Ecto neural progenitor cell (in vitro differentiated cells): ENCODE data around the gene TIE1.

Experiments
- DNase-seq: peaks from one replicate; pipeline ENCODE4 v3.0.0-alpha.2; 2018; ENCODE audit warnings: low spot score

Gene TIE1

DNA sequence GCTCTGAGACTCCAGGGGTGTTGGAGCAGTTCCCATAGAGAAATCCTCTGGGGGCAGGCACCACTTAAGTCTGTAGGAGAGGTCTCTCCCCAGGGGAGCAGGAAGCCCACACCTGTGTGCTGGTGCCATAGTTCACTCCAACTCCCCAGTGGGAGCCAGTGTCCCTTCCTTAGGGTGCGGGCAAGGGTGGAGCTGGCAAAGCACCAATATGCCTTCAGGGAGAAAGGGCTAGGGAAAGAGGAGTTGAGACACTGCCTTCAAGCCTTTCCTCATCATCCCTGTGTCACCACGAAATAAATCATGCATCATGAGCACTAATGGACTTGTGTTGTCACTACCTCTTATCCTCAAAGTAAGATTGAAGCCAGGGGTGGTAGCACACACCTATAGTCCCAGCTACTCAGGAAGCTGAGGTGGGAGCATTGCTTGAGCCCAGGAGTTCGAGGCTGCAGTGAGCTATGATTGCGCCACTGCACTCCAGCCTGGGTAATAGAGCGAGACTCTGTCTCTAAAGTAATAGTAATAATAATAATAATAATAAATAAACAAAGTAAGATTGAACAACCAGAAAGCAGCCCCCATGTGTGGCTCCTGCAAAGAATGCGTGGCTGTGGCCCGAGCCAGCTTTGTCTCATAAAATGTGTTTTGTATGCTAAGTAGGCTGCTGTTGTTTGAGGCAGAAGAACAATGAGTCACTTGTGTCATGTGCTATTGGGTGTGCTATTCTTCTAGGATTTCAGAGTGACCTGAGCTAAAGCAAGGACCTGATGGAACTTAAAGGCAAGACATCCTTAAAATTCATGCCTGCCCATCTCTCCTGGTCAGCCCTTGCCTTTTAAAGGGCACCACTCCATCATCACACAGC lies 6.7 kb upstream of the TIE1 start:
- DNase-seq = no peak

DNA sequence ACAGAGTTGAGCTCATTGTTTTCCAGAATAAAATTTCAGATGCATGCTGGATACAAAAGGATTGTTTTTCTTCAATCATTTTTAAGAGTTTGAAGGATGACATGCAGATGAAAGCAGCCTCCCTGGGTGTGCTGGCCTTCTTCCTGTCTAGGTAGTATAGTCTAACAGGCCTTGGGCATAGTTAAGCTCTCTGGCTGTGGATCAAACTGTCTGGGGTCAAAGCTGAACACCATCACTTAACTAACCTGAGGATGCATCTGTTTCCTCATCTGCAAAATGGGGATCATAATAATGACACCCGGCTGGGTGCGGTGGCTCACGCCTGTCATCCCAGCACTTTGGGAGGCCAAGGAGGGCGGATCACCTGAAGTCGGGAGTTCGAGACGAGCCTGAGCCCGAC lies 6.0 kb upstream of the TIE1 start:
- DNase-seq = no peak

DNA sequence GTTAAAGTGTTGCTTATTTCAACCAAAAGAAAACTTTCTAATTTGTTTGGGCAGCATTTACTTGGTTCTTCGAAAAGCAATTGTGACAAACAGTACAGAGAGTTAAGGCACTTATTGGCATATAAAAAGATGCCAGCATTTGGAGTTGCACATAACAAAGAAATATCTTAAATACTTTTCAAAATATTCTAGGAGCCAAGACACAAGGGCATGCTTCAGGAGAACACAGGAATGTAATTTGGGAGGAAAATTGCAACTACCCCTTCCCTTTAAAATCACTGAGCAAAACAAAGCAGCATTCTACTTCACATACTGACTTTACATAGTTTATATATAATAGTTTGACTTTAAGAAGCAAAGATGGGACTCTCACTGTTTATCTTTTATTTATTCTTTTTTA lies 4.6 kb upstream of the TIE1 start:
- no peak for DNase-seq

DNA sequence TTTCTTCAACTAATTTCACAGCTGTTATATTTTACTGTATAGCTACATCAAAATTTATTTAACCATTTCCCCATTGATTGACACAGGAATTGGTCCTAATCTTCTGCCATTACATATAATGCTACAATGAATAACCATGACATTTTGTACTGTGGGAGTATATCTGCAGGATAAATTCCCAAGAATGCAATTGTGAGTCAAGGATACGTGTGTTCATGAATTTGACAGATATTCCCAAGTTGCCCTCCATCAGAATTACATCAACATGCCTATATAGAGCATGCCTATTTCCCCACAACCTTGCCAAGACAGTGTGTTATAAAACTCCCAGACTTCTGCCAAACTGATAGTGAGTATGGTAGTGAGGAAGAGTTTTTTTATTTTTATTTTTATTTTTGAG lies 2.7 kb upstream of the TIE1 start:
- no peak for DNase-seq

DNA sequence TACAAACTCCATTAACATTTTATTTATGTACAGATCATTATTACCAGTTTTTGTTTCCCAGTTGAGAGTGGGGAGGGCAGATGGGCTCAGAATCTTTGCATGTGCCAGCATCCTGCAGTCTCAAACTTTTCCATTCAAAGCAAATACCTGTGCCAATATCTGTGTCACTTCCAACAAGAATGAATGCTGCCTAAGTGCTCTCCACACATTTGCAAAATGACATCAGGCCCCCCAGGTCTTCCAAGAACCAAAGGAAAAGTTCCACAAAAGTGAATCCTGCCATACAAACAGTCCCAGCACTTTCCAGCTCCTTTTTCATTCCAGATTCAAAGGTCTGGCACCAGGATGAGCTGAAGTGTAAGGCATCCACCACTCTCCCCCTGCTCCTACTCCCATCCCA lies 1.7 kb upstream of the TIE1 start:
- DNase-seq = no peak

DNA sequence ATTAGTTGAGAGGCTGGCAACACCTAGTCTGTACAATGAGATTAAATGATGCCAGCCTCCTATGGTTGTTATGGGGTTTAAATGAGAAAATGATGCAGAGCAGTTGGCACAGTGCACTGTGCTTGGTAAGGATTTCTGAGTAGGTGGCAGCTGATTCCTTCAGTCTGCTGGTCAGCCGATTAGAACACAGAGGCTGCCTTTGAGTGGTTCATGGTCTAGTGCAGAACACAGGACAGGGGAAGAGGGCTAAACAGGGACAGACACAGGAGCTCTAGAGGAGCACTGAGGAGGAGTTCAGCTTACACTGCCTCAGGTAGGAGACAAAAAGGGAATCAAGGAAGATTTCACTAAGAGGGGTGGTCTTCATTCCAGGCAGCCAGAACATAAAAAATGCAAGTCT lies 1.4 kb downstream of the TIE1 start:
- no peak for DNase-seq

DNA sequence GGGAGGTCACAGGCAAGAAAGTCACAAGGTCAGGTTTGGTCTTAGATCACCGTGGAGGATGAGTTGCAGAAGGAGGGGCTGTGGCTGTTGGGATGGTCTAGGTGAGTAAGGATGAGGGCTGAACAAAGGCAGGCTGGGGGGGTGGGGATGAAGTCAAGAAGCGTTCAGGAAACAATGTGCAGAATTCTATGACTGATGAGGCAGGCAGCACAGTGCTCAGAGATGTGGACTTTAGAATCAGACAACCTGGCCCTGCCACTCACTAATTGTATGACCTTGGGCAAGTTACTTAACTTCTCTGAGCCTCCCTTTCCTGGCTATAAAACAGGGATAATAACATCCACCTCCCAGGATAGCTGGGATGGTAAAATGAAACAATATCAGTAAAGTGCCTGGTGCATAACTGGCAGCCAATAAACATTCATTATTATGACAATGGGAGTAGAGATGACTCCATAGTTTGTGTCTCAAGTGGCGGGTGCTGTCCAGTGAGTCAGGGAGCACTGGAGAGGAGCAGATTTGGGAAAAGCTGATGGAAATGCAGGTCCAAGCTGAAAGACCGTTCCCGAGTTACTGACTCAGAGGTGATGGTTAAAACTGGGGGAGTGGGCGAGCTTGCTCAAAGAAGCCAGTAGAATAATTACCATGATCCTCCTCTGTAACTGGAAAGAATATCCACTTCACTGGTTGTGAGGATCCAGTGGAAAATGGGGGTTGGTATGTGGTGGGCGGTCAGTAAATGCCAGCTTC lies 2.1 kb downstream of the TIE1 start:
- DNase-seq = no peak

DNA sequence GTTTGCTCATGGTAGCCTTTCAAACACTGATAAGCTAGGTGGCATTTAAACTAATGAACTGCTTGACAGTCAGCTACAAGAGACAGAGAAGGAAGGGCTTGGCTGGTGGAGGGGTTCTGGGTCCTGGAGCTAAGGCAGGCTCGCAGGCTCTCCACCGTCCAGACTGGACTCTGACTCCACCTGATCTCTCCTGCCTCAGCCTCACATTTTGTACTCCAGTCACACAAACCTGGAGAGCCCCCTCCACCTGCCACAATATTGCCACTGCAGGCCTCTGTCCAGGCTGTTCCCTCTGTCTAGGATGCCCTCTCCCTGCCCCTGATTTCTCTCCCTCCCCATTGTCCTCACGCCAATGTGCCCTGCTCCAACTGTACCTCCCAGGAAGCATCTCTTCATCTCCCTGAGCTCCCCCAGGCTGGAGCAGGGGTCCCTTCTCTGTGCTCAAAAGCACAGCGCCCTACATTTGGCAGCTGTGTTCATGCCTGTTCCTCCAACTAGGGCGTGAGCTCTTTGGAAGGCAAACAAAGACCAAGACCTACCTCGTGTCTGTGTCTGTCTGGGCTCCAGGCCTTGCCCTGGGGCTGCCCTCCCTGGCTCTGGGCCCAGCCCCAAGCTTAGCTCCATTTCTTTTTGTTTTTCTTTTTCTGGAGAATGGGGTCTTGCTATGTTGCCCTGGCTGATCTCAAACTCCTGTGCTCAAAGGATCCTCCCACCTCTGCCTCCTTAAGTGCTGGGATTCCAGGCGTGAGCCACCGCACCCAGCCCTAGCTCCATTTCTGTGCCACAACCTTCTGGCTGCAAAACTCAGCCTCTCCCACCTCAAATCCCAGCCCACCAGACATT lies 2.9 kb downstream of the TIE1 start:
- DNase-seq = no peak

DNA sequence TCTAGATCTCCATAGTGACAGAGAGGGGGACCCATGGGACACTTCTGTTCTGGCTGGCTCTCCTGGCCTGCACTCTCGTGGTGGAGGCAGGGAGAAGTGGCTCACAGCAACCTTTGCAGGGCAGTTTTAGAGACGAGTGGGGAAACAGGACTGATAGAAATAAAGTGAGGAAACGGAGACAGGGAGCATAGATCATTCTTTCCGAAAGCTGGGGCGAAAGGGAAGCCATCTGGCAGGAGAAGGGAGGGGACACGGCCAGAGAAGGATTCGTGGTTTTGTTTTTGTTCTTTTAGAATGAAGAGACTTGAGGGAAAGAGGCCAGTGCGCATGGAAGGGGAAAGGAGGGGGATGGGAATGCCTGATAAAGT lies 3.5 kb downstream of the TIE1 start:
- DNase-seq = no peak

DNA sequence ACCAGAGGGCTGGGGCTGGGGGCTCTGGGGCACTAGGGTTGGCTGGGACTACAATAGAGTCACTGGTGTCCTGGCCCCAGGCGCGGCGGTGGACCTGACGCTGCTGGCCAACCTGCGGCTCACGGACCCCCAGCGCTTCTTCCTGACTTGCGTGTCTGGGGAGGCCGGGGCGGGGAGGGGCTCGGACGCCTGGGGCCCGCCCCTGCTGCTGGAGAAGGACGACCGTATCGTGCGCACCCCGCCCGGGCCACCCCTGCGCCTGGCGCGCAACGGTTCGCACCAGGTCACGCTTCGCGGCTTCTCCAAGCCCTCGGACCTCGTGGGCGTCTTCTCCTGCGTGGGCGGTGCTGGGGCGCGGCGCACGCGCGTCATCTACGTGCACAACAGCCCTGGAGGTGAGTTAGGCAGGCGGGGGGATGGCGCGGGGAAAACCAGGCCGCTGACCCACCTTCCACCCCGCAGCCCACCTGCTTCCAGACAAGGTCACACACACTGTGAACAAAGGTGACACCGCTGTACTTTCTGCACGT lies 4.1 kb downstream of the TIE1 start:
- no peak for DNase-seq

DNA sequence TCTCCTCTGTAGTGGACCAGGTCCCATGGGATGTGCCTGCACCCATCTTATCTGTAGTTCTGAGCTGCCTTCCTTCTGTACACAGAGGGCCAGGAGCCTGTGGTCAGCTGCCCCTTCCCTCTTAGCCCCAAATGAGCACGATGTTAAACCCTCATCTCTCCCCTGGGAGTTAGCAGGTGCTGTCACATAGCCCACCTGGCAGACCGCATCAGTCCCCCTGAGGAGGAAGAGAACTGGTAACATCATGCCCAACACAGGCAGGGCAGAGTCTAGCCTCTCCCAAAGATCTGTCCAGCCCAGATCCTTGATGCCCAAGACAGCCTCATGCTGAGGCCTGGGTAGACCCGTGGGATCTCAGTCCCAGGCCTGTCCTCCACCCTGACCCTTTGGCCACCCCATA lies 4.7 kb downstream of the TIE1 start:
- no peak for DNase-seq

DNA sequence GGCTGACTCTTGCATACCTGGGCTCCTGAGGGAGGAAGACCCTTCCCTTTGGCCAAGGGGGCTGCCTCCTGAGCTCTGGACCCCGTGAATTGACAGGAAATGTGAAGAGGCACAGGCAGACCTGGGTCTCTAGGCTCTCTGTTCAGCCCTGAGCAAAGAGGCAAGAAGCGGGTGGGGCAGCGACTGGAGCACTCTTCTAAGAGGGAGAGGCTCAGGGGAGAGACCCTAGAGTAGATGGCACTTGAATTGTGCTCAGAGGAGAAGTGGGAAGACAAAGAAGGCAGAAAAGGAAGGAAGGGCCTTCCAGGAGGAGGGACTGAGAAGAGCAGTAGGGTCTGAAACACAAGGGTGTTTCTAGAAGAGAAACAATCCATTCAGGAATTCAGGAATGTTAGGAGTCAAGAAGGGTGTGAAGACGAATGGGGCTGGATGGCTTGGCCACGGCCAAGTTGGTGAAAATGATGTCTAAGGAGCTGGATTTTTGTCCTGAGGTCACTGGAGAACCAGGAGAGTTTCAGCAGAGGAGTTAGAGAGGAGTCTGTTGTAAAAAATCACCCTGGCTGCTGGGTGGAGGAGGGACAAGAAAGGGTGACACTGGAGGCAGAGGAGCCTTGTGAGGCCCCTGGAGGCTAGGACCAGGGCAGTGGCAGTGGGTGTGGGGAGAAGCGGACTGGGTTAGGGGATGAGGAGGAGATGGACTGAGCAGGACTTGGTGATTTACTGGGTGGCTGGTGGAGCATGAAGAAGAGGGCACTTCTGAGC lies 5.3 kb downstream of the TIE1 start:
- no peak for DNase-seq

DNA sequence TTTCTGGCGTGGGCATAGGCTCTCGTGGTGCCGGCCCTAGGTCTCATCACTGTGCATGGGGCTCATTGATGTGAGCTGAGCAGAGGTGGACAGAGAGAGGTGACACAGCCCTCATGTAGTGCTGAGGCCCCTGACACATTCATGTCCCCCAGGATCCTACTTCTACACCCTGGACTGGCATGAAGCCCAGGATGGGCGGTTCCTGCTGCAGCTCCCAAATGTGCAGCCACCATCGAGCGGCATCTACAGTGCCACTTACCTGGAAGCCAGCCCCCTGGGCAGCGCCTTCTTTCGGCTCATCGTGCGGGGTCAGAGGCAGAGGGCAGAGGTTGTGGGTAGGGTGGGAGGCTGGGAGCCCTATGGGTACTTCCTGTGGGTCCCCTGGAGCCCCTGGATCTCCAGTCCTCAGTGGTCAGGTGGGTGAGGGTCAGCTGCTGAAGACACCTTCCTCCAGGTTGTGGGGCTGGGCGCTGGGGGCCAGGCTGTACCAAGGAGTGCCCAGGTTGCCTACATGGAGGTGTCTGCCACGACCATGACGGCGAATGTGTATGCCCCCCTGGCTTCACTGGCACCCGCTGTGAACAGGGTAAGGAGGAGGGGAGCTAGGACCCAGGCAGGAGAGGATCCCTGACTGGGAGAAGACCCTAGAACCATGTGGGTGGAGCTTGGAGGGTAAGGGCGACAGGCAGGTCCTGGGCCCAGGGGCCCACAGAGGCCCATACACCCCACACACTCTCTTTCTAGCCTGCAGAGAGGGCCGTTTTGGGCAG lies 6.1 kb downstream of the TIE1 start:
- no peak for DNase-seq

DNA sequence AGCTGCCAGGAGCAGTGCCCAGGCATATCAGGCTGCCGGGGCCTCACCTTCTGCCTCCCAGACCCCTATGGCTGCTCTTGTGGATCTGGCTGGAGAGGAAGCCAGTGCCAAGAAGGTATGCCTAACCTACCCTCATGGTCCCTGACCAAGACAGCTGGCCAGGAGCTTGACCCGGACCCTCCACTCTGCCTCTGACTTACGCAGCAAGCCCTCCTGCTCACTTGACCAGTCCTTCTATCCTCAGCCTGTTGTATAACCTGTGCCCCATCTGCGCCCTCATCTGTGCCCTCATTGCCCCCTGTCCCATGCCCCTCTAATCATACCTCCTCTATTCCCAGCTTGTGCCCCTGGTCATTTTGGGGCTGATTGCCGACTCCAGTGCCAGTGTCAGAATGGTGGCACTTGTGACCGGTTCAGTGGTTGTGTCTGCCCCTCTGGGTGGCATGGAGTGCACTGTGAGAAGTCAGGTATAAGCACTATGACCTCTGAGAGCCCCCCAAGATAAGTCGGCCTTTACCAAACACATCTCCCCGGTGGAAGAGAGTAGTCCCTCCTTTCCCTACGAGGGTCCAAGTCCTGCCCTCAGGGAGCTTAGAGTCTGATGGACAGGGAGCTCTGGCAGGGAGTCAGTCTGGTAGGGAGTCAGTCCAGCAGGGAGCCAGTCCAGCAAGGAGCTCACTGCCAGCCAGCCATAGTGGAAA lies 6.8 kb downstream of the TIE1 start:
- no peak for DNase-seq

DNA sequence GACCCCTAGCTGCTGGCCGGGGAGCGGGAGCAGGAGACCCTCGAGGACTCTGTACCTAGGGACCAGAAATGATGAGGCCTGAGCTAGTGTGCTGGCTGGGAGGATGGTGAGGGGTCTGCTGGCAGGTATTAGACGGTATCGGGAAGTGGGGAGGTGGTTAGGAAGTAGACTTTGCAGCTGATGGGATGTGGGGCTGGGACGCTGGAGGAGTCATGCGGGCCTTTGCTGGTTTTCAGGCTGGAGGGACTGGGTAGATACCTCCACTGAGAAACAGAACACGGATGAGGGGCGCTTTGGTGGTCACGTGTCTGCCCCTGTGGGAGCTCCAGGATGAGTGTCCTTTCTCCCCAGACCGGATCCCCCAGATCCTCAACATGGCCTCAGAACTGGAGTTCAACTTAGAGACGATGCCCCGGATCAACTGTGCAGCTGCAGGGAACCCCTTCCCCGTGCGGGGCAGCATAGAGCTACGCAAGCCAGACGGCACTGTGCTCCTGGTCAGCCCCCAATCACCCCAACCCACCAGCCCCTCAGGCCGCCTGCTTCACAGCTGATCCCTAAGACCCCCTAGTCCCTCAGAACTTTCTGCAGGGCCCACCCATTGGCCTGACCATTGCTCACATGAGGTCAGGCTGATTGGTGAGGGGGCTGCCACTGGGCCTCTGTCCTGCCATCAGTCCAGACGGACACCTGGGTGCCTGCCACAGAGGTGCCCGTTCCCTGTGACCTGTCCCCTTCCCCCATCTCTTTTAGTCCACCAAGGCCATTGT lies 8.0 kb downstream of the TIE1 start:
- no peak for DNase-seq

DNA sequence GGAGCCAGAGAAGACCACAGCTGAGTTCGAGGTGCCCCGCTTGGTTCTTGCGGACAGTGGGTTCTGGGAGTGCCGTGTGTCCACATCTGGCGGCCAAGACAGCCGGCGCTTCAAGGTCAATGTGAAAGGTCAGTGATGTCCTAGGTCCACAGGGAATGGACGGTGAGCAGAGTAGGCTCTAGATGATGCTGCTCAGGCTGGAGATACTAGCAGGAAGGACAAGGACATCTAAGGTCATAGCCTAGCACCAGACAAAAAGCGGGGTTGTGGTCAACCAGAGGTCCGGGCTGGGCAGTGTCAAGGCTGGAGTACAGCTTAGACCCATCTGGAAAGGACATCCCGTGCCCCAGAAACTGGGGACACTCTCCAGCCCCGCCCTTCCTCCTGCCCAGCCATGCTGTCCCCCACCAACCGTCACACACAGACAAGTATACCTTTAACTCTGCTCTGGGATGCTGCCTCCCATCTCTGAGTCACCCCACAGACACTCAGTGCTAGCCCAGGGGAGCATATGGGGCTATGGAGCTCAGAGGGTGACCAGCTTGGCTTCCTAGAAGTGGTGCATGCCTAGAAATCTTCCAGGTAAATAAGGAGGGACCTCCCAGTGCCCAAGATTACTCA lies 8.7 kb downstream of the TIE1 start:
- DNase-seq = no peak

DNA sequence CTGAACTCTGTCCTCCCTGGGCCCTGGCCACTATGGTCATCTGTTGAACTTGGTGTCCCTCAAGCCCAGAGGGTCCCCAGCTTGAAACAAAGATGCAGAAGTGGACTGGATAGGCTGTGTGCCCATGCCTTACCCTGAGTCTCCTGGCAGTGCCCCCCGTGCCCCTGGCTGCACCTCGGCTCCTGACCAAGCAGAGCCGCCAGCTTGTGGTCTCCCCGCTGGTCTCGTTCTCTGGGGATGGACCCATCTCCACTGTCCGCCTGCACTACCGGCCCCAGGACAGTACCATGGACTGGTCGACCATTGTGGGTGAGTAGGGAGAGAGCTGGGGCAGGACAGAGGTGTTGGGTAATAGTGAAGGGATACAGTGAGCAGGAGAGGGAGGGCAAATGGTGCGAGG lies 10.7 kb downstream of the TIE1 start:
- DNase-seq = no peak

DNA sequence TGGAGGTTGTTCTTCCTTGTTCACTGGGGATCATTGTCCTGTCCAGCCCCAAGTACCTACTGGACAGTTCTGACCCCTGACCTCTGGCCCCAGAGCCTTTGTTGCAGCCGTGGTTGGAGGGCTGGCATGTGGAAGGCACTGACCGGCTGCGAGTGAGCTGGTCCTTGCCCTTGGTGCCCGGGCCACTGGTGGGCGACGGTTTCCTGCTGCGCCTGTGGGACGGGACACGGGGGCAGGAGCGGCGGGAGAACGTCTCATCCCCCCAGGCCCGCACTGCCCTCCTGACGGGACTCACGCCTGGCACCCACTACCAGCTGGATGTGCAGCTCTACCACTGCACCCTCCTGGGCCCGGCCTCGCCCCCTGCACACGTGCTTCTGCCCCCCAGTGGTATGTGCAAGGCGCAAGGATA lies 11.4 kb downstream of the TIE1 start:
- DNase-seq = no peak
